Gastrocnemius medialis (tissue), 4 donors: ENCODE measurements around the gene UNC13B.

Source experiments
- POLR2A ChIP-seq, 2 donors: fragments of 450-650 bp; IDR thresholded peaks; one replicate each; pipeline ENCODE4 v1.6.1; 2017; ENCODE audit warnings: antibody characterized with exemption in 2 of 2, mild to moderate bottlenecking in 2 of 2, moderate library complexity in 2 of 2
- TF ChIP-seq, protein P1 (sequence below), 5 experiments: fragments of 450-650 bp in 3 of 5; fragments of 200-600 bp in 2 of 5; sonication (generic) in 2 of 5; IDR thresholded peaks in 4 of 5; conservative IDR thresholded peaks in 1 of 5; 1 replicate in 4 of 5; 2 replicates in 1 of 5; pipeline ENCODE4 v1.5.1; 2016 to 2019; ENCODE audit warnings: antibody characterized with exemption in 5 of 5, mild to moderate bottlenecking in 3 of 5, moderate library complexity in 3 of 5

DNA sequence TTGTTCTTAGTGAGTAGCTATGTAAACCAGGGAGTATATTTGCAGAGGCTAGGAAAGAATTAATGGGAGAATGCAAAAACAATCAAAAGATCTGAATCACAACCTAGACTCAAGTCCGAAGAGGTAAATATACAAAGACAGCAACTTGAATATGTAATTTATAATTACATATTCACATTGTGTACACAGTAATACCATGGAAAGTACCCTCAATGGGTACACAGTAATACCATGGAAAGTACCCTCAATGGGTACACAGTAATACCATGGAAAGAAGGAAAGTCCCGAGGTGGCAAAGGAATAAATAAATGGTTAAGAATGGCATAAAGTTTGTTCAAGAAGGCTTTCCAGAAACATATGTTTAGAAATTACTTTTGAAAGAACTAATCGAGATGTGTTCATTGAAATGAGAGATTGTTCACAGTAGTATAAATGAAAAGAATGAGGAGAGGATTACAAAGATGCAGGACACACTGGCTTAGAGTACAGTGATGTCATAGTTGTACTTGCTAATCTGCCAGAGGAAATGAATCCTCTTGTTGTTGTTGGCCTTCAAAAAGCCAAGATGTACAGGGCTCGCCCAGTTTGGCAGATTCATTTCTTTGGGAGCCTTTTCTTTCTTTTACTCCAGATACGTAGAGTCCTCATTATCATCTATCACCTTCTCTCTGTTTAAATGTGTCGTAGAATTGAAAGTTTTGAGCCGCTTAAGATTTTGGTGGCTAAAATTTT is 116.0 kb downstream of the UNC13B start:
- TF ChIP-seq, protein P1, sequence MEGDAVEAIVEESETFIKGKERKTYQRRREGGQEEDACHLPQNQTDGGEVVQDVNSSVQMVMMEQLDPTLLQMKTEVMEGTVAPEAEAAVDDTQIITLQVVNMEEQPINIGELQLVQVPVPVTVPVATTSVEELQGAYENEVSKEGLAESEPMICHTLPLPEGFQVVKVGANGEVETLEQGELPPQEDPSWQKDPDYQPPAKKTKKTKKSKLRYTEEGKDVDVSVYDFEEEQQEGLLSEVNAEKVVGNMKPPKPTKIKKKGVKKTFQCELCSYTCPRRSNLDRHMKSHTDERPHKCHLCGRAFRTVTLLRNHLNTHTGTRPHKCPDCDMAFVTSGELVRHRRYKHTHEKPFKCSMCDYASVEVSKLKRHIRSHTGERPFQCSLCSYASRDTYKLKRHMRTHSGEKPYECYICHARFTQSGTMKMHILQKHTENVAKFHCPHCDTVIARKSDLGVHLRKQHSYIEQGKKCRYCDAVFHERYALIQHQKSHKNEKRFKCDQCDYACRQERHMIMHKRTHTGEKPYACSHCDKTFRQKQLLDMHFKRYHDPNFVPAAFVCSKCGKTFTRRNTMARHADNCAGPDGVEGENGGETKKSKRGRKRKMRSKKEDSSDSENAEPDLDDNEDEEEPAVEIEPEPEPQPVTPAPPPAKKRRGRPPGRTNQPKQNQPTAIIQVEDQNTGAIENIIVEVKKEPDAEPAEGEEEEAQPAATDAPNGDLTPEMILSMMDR (IDR thresholded peaks at IDR 0.05 in 4 of 5, conservative IDR thresholded peaks at IDR 0.05 in 1 of 5) = no peak
- TF ChIP-seq POLR2A (IDR thresholded peaks at IDR 0.05) = no peak
